Amygdala (tissue), 56 donors: ENCODE measurements around the gene BABAM1.

Experiments
- DNase-seq, 56 donors: peaks; one replicate each; lab custom pipeline; 2025; lab: John Stamatoyannopoulos, UW

Gene BABAM1

DNA sequence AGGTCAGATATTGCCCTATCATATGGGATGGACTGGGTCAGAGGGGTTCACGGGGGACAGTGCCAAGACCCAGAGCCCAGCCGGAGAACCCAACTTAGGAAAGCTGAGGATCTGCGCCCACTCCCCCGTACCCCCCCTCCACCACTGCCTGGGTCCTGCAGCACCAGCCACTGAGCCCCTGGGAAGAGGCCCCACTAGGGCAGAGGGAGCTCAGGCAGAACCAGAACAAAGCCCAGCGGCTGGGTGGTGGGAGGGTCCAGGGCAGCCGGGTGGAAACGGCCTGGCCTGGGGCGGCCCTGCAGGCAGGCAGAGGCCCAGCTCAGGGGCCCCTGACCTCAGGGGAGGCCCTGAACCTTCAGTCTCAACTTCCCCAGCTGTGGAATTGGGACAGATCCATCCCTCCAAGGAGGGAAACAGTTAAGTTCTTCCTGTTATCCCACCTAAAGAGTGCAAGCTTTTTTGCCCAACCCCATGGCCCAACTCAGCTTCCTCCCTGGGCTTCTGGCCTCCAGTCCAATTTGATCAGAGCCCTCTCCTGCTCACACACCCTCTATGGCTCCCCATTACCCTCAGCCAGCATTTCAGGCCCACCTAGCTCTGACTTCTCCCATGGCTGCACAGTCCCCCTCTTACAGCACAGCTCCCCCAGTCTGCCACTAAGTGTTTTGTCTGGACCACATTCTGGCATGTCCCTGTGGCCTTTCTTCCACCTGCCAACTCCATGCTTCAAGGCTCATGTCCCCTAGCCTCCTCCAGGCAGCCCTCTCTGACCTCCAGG, 24.6 kb upstream of the BABAM1 start:
- peak in 1 of 56 donors; percentile 10 for DNase-seq

GRCh38 chr19:17243211-17243829, 23.9 kb upstream of the BABAM1 start:
- peak in 1 of 56 donors; percentile 6 for DNase-seq

- peak in 5 of 56 donors; percentile 16 to 37 (median 28) for DNase-seq
Measured at GRCh38 chr19:17243830-17244617, 23.2 kb upstream of the BABAM1 start.

- peak in 3 of 56 donors; percentile 21 to 26 (median 24) for DNase-seq
Measured at GRCh38 chr19:17244618-17245534, 22.4 kb upstream of the BABAM1 start.

DNA sequence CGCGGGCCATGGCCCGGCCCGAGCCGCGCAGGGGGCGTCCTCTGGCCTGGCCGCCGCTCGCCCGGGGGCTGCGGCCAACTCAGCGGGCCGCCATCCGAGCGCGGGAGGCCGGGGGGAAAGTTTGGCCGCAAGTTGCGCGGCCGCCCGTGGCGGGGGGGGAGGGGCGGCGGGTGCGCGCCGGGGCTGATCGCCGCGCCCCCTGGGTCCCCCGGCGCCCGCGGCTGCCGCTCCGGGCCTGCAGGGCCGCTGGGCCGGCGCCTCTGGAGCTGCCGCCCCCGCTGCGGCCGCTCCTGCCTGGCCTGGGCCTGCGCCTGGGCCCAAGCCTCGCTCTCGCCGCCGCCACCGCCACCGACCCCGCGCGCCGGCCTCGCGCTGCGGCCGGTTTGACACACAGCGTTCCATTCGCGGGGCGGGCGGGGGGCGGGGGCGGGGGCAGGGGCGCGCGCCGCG, 21.7 kb upstream of the BABAM1 start, which contains the start of gene NR2F6:
TSS of gene NR2F6 (minus strand) at position 385 of the 450 bp plus-strand sequence. CDS start 699 bp downstream, outside the sequence.
- no peak for DNase-seq

GRCh38 chr19:17246681-17247425, 20.4 kb upstream of the BABAM1 start:
- DNase-seq = peak in 7 of 56 donors; percentile 15 to 51 (median 38)

DNA sequence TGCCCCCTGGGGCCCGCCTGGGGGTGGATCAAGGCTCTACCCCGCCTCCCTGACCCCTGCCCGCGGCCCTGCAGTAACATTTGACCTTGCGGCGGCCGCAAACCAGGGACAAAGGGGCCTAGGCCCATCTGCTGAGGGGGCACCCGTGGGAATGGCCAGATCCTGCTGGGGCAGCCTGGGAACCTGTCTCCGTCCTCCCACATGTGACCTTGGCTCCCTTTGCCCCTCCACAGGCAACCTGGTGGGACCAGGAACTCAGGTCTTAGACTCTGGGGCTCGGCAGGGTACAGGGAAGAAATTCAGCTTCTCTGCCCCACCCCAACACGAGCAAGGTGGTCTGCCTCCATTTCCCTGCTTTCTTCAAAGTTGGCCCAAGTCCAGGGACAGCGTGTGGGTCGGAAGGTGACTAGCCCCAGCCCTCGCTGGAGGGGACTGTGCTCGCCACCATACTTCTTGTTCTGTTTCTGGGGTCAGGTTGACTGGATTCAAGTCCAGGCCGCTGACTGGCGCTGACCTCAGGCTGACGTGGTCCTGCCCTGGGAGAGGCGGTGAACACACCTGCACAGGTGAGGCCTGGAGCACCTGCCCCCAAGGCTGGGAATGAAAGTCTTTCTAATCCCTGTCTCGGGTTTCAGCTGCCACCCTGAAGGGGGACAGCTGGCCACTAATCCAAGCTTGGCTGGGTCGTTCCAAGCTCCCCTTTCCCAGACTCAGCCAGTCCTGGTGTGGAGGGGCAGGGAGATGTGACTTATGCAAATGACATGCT, 19.0 kb upstream of the BABAM1 start:
- no peak for DNase-seq

GRCh38 chr19:17249887-17250548, 17.2 kb upstream of the BABAM1 start:
- no peak for DNase-seq

DNA sequence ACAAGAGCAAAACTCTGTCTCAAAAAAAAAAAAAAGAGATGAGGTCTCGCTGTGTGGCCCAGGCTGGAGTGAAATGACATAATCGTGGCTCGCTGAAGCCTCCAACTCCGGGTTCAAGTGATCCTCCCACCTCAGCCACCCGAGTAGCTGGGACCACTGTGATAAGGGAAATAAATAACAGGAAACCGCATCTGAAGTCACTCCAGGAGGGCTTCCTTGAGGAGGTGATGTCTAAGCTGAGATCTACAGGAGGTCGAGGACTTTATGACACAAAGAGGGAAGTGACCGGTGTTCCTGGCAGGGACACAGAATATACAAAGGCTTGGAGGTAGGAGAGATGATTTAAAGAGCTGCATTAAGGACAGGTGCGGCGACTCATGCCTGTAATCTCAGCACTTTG, 12.6 kb upstream of the BABAM1 start:
- no peak for DNase-seq

GRCh38 chr19:17255150-17255621, 12.1 kb upstream of the BABAM1 start:
- no peak for DNase-seq

- no peak for DNase-seq
Measured at GRCh38 chr19:17256130-17256529, 11.1 kb upstream of the BABAM1 start.

DNA sequence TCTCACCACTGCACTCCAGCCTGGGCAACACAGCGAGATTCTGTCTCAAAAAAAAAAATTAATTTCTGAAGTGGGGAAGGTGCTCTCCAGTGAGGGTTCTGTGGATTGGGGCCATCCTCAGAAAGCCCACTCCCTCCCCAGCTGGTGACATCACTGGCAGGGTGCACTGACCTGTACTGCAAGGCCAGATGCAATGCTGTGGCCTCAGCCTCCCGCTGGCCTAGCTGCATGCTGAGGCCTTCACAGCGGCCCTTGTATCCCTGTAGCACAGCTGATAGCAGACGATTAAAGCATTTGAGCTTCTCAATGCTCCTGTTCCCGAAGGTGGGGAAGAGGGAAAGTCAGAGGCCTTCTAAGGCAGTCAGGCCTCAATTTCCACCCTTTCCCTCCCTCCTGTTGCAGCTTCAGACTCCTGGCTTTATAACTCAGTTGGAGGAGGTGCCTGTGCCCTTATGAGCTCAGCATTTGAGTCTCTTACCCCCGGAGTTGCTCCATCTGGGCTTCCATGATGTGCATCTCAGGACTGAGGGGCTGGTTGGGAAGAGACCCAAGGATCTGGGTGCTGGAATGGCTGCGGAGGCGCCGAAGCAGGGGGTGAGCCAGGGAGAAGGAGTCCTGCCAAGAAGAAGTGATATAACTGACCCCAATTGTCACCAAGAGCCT, 8.0 kb upstream of the BABAM1 start:
- no peak for DNase-seq

- no peak for DNase-seq
Measured at GRCh38 chr19:17259934-17260333, 7.3 kb upstream of the BABAM1 start.

DNA sequence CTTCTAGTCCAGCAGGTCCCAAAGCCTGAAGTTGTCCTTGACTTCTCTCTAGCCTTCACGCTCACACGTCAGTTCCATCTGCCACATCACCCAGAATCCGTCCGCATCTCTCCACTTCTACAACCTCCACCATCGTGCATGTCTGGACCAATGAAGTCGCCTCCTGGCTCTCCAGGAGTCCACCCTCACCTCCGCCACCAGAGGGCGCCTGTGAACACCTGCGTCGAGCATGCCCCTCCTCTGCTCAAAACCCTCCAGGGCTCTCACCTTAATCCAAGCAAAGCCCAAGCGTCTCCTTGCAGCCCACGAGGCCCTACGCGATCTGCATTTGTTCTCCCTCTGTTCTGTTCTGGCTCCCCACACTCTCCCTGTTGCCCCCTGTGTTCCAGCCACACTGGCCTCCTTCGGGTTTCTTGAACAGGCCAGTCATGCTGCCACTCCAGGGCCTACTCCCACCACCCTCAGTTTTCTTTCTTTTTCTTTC, 6.4 kb upstream of the BABAM1 start:
- peak in 30 of 56 donors; percentile 4 to 72 (median 22) for DNase-seq

- no peak for DNase-seq
Measured at GRCh38 chr19:17262557-17262956, 4.7 kb upstream of the BABAM1 start.

DNA sequence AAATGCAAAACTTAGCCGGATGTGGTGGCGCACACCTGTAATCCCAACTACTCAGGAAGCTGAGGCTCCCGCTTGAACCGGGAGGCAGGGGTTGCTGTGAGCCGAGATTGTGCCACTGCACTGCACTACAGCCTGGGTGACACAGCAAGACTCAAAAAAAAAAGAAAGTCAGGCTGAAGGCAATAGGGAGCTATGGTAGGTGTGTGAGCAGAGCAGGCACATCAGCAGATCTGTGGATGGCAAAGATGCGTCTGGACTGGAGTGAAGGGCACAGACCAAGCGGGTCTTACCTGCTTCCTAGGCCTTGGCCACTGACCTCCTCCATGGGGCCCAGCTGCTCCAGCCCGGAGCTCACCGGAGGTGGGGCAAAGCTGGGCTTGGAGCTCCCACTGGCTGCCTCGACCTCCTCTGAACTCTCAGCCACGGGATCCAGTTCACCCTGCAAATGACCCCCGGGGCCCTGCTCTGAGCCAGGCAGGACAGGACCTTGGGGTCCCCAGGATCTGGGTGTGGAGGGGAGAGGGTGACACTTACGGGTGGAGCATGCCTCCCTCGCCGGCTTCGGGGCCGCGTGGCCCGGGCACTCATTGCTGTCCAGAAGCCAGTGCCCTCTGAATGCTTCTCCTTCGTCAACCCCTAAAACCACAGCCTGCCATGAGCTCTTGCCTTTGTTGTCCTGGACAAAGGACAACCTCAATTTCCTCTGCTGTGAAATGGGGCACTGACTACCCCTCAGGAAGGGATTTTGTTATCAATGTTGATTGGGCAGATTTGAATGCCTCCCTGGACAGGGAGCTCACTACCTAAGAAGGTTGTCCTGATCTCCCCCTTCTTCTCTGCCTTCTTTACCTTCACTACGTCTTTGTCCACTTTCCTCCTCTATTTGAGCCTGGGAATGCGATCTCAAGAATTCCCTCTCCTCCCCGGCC, 3.3 kb upstream of the BABAM1 start:
- DNase-seq = no peak
